GM12874 (cell line): ENCODE measurements around the gene ISG15.

Source experiments
- CTCF ChIP-seq: IDR thresholded peaks from 2 replicates; pipeline ENCODE4 v1.5.1; 2011; ENCODE audit warnings: low read depth, mild to moderate bottlenecking, control low read depth, low read length, moderate library complexity; ENCODE audit not compliant: insufficient read depth

Gene ISG15

GRCh38 chr1:1062348-1063163, 49.3 kb downstream of the ISG15 start:
- no peak for TF ChIP-seq CTCF

DNA sequence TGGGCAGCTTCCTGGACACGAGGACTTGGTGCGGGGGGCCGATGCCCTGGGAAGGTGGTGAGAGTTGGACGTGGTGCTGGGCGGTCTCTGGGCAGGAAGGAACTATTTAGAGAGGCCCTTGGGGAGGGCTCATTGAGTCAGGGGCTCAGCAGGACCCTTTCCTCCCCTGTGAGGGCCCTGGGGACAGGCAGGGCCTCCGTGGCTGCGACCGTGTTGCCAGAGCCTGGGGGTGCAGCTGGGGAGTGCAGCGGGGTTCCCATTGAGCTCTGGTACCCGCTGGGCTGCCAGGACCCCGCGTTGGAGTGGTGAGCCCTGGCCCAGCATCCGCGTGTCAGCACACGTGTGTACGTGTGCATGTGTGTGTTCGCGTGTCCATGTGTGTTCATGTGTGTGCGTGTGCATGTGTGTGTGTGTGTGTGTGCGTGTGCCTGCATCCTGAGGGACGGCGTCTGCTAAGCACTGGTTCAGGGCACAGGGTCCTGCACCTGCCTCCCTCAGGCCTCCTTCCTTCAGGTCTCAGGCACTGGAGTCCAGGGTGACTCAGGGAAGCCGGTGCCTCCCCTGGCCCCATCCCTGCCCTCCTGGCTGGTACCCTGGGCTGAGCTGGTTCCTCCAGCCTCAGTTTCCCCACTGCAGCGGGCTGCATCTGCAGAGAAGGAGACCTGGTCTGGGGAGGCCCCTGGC, 50.1 kb downstream of the ISG15 start:
- TF ChIP-seq CTCF = no peak
